ENCODE measurements around the gene SMAD3. TPM values are rescaled to one million over a fixed set of nuclear protein-coding genes. Genes with fewer than 3 reads are reported as not detected.
"Not testable (repeated sequence)": the region's sequence is repeated elsewhere in the genome, so short reads cannot be mapped to it uniquely, and the experiment has no call there.

SMAD3 gene
- total RNA-seq, 2 donors from 2014 or later, result 20.8 to 37.8 TPM

GRCh38 chr15:67024998-67025368 lies 40.4 kb upstream of the SMAD3 start:
- Histone ChIP-seq H3K4me3 (no peak overlapping the region), H3K4me1 (peaks cover 0 to 39% of the 10 kb centered on the region in 2 donors), H3K36me3 (no peaks in the 10 kb centered on the region), H3K27me3 (no peaks in the 10 kb centered on the region), H3K9me3 (no peaks in the 10 kb centered on the region), H3K27ac (peak overlapping the region; percentile 45 to 64)
- no peak for TF ChIP-seq CTCF (IDR thresholded peaks at IDR 0.05)
- no peak for DNase-seq (ENCODE audit: low spot score)

GRCh38 chr15:67025719-67026609 lies 39.4 kb upstream of the SMAD3 start:
- H3K27ac ChIP-seq, result peak overlapping the region; percentile 45 to 64
- no peak overlapping the region for H3K4me3 ChIP-seq
- no peak for TF ChIP-seq CTCF (IDR thresholded peaks at IDR 0.05)
- H3K4me1 ChIP-seq, result peaks cover 0 to 49% of the 10 kb centered on the region in 2 donors
- H3K9me3 ChIP-seq, result no peaks in the 10 kb centered on the region
- H3K36me3 ChIP-seq, result no peaks in the 10 kb centered on the region
- DNase-seq (ENCODE audit: low spot score), result no peak
- no peaks in the 10 kb centered on the region for H3K27me3 ChIP-seq

- H3K27ac ChIP-seq, result peak overlapping the region; percentile 45 to 64
- TF ChIP-seq CTCF (IDR thresholded peaks at IDR 0.05), result no peak
- H3K36me3 ChIP-seq, result no peaks in the 10 kb centered on the region
- H3K27me3 ChIP-seq, result no peaks in the 10 kb centered on the region
- peaks cover 0 to 49% of the 10 kb centered on the region in 2 donors for H3K4me1 ChIP-seq
- no peak overlapping the region for H3K4me3 ChIP-seq
- no peaks in the 10 kb centered on the region for H3K9me3 ChIP-seq
- DNase-seq (ENCODE audit: low spot score), result no peak
These were observed 38.8 kb upstream of the SMAD3 start for GRCh38 chr15:67026610-67026967.

GRCh38 chr15:67028440-67028839 lies 37.0 kb upstream of the SMAD3 start:
- peaks cover 0 to 59% of the 10 kb centered on the region in 2 donors for H3K4me1 ChIP-seq
- not testable (repeated sequence) for H3K27me3 ChIP-seq; H3K9me3 ChIP-seq; DNase-seq (ENCODE audit: low spot score); H3K27ac ChIP-seq; H3K4me3 ChIP-seq; H3K36me3 ChIP-seq

GRCh38 chr15:67030036-67030762 lies 35.2 kb upstream of the SMAD3 start:
- Histone ChIP-seq H3K27ac (no peak overlapping the region), H3K4me3 (no peak overlapping the region), H3K4me1 (peaks cover 0 to 51% of the 10 kb centered on the region in 2 donors), H3K27me3 (no peaks in the 10 kb centered on the region), H3K9me3 (no peaks in the 10 kb centered on the region), H3K36me3 (no peaks in the 10 kb centered on the region)
- TF ChIP-seq CTCF (IDR thresholded peaks at IDR 0.05), result no peak
- no peak for DNase-seq (ENCODE audit: low spot score)

GRCh38 chr15:67031331-67031730 lies 34.1 kb upstream of the SMAD3 start:
- H3K4me1 ChIP-seq, result peaks cover 0 to 39% of the 10 kb centered on the region in 2 donors
- H3K4me3 ChIP-seq, result no peak overlapping the region
- TF ChIP-seq CTCF (IDR thresholded peaks at IDR 0.05), result no peak
- H3K9me3 ChIP-seq, result no peaks in the 10 kb centered on the region
- no peak for DNase-seq (ENCODE audit: low spot score)
- no peaks in the 10 kb centered on the region for H3K27me3 ChIP-seq
- no peaks in the 10 kb centered on the region for H3K36me3 ChIP-seq
- no peak overlapping the region for H3K27ac ChIP-seq

Measured in right atrium auricular region (tissue), 2 donors.